Measurements from ENCODE around the gene CCDC12.

Gene CCDC12

GRCh38 chr3:46901061-46901460, 75.5 kb downstream of the CCDC12 start:
- POLR2A ChIA-PET = interaction anchor here (0.7 to 1.5 kb wide), 3 partner anchors 55 to 108 kb away, joined by 3 read pairs; partner anchors contain the start of gene CCDC12
- no peak for DNase-seq (ENCODE audit: extremely low spot score)

GRCh38 chr3:46900356-46900755, 76.2 kb downstream of the CCDC12 start:
- TF ChIP-seq PKNOX1 (IDR thresholded peaks at IDR 0.05) (no peak), ELF4 (IDR thresholded peaks at IDR 0.05) (no peak), TARDBP (IDR thresholded peaks at IDR 0.05) (no peak), CTBP1 (IDR thresholded peaks at IDR 0.05; ENCODE audit: borderline replicate concordance) (no peak)
- POLR2A ChIA-PET = interaction anchor here (0.7 to 1.5 kb wide), 3 partner anchors 54 to 109 kb away, joined by 3 read pairs; partner anchors contain the start of gene CCDC12
- CTCF ChIA-PET = interaction anchor here (0.6 to 1.2 kb wide), 2 partner anchors 9 to 13 kb away, joined by 5 to 6 read pairs; no protein-coding TSS in a partner anchor
- DNase-seq (ENCODE audit: extremely low spot score) = no peak

More at GRCh38 chr3:46901061-46901460, 75.5 kb downstream of the CCDC12 start:
- CTCF ChIA-PET = interaction anchor here (1.0 kb wide), 1 partner anchor 41 kb away, joined by 3 read pairs; no protein-coding TSS in a partner anchor
- no peak for TF ChIP-seq ARNT (IDR thresholded peaks at IDR 0.05)
- TF ChIP-seq TARDBP (IDR thresholded peaks at IDR 0.05) = no peak
- no peak for TF ChIP-seq SP1 (IDR thresholded peaks at IDR 0.05)
- no peak for TF ChIP-seq FOXM1 (IDR thresholded peaks at IDR 0.05; ENCODE audit: borderline replicate concordance)
- no peak for TF ChIP-seq BHLHE40 (IDR thresholded peaks at IDR 0.05; ENCODE audit: borderline replicate concordance)
- no peak for TF ChIP-seq FOXK2 (IDR thresholded peaks at IDR 0.05)
- no peak for TF ChIP-seq L3MBTL2 (conservative IDR thresholded peaks at IDR 0.05)
- no peak for TF ChIP-seq FOXA1 (IDR thresholded peaks at IDR 0.05)
- TF ChIP-seq LEF1 (IDR thresholded peaks at IDR 0.05; ENCODE audit: borderline replicate concordance) = no peak
- no peak for TF ChIP-seq NFRKB (IDR thresholded peaks at IDR 0.05)
- no peak for TF ChIP-seq CTBP1 (IDR thresholded peaks at IDR 0.05; ENCODE audit: borderline replicate concordance)
- no peak for TF ChIP-seq ELF4 (IDR thresholded peaks at IDR 0.05)
- no peak for TF ChIP-seq HDGF (IDR thresholded peaks at IDR 0.05; ENCODE audit: borderline replicate concordance)
- TF ChIP-seq ZNF384 (IDR thresholded peaks at IDR 0.05) = no peak
- TF ChIP-seq PKNOX1 (IDR thresholded peaks at IDR 0.05) = no peak
- TF ChIP-seq SUZ12 (IDR thresholded peaks at IDR 0.05) = no peak

DNA sequence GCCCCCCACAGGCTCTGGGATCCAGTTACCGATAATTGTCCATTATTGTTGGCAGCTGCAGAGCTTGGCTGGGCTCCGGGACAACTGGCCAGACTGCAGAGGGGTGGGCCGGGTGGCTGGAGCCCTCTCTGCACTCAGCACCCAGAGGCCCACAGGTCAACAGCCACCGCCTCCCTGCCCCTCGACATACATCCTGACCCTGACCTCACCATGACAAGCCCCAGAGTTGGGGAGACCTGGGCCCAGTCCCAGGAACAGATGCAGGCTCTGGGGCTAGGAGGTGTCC, 76.6 kb downstream of the CCDC12 start:
- ChIA-PET CTCF (interaction anchor here (0.6 to 1.2 kb wide), 2 partner anchors 9 to 13 kb away, joined by 5 to 6 read pairs; no protein-coding TSS in a partner anchor), POLR2A (interaction anchor here (1.5 kb wide), 1 partner anchor 54 kb away, joined by 3 read pairs; no protein-coding TSS in a partner anchor)
- no peak for DNase-seq (ENCODE audit: extremely low spot score)
- TF ChIP-seq LEF1 (IDR thresholded peaks at IDR 0.05; ENCODE audit: borderline replicate concordance) = no peak
- TF ChIP-seq FOXA1 (IDR thresholded peaks at IDR 0.05) = no peak
- TF ChIP-seq CTBP1 (IDR thresholded peaks at IDR 0.05; ENCODE audit: borderline replicate concordance) = no peak
- no peak for TF ChIP-seq SP1 (IDR thresholded peaks at IDR 0.05)
- no peak for TF ChIP-seq ELF4 (IDR thresholded peaks at IDR 0.05)
- TF ChIP-seq HDGF (IDR thresholded peaks at IDR 0.05; ENCODE audit: borderline replicate concordance) = no peak
- no peak for TF ChIP-seq BHLHE40 (IDR thresholded peaks at IDR 0.05; ENCODE audit: borderline replicate concordance)
- no peak for TF ChIP-seq FOXM1 (IDR thresholded peaks at IDR 0.05; ENCODE audit: borderline replicate concordance)

GRCh38 chr3:46899151-46900006, 77.2 kb downstream of the CCDC12 start:
- no peak for DNase-seq (ENCODE audit: extremely low spot score)
- CTCF ChIA-PET = interaction anchor here (1.2 kb wide), 1 partner anchor 10 kb away, joined by 5 read pairs; no protein-coding TSS in a partner anchor
- TF ChIP-seq SUZ12 (IDR thresholded peaks at IDR 0.05) = no peak
- TF ChIP-seq FOXM1 (IDR thresholded peaks at IDR 0.05; ENCODE audit: borderline replicate concordance) = no peak
- no peak for TF ChIP-seq HDGF (IDR thresholded peaks at IDR 0.05; ENCODE audit: borderline replicate concordance)
- TF ChIP-seq SP1 (IDR thresholded peaks at IDR 0.05) = no peak
- no peak for TF ChIP-seq CTBP1 (IDR thresholded peaks at IDR 0.05; ENCODE audit: borderline replicate concordance)
- TF ChIP-seq ARNT (IDR thresholded peaks at IDR 0.05) = no peak
- TF ChIP-seq BHLHE40 (IDR thresholded peaks at IDR 0.05; ENCODE audit: borderline replicate concordance) = no peak
- no peak for TF ChIP-seq FOXK2 (IDR thresholded peaks at IDR 0.05)
- no peak for TF ChIP-seq LEF1 (IDR thresholded peaks at IDR 0.05; ENCODE audit: borderline replicate concordance)
- TF ChIP-seq ZNF384 (IDR thresholded peaks at IDR 0.05) = no peak
- TF ChIP-seq PKNOX1 (IDR thresholded peaks at IDR 0.05) = no peak
- TF ChIP-seq ELF4 (IDR thresholded peaks at IDR 0.05) = no peak
- TF ChIP-seq L3MBTL2 (conservative IDR thresholded peaks at IDR 0.05) = no peak
- POLR2A ChIA-PET = interaction anchor here (1.5 kb wide), 1 partner anchor 53 kb away, joined by 3 read pairs; no protein-coding TSS in a partner anchor

- no peak for DNase-seq (ENCODE audit: extremely low spot score)
- no peak for TF ChIP-seq ELF4 (IDR thresholded peaks at IDR 0.05)
- no peak for TF ChIP-seq FOXK2 (IDR thresholded peaks at IDR 0.05)
- no peak for TF ChIP-seq SUZ12 (IDR thresholded peaks at IDR 0.05)
- TF ChIP-seq TARDBP (IDR thresholded peaks at IDR 0.05) = no peak
- TF ChIP-seq PKNOX1 (IDR thresholded peaks at IDR 0.05) = no peak
- no peak for TF ChIP-seq BHLHE40 (IDR thresholded peaks at IDR 0.05; ENCODE audit: borderline replicate concordance)
- TF ChIP-seq ZNF384 (IDR thresholded peaks at IDR 0.05) = no peak
- no peak for TF ChIP-seq SP1 (IDR thresholded peaks at IDR 0.05)
- no peak for TF ChIP-seq HDGF (IDR thresholded peaks at IDR 0.05; ENCODE audit: borderline replicate concordance)
- TF ChIP-seq NFRKB (IDR thresholded peaks at IDR 0.05) = no peak
- no peak for TF ChIP-seq CTBP1 (IDR thresholded peaks at IDR 0.05; ENCODE audit: borderline replicate concordance)
- CTCF ChIA-PET = no interaction called here
- POLR2A ChIA-PET = no interaction called here
These were observed 78.0 kb downstream of the CCDC12 start for GRCh38 chr3:46898321-46899150.
